Measurements from ENCODE around the gene RABGAP1L.
A peak's percentile ranks its signal among the peaks of the same experiment; 100 is the strongest.
"Not testable (repeated sequence)": the region's sequence is repeated elsewhere in the genome, so short reads cannot be mapped to it uniquely, and the experiment has no call there.

The RABGAP1L gene

DNA sequence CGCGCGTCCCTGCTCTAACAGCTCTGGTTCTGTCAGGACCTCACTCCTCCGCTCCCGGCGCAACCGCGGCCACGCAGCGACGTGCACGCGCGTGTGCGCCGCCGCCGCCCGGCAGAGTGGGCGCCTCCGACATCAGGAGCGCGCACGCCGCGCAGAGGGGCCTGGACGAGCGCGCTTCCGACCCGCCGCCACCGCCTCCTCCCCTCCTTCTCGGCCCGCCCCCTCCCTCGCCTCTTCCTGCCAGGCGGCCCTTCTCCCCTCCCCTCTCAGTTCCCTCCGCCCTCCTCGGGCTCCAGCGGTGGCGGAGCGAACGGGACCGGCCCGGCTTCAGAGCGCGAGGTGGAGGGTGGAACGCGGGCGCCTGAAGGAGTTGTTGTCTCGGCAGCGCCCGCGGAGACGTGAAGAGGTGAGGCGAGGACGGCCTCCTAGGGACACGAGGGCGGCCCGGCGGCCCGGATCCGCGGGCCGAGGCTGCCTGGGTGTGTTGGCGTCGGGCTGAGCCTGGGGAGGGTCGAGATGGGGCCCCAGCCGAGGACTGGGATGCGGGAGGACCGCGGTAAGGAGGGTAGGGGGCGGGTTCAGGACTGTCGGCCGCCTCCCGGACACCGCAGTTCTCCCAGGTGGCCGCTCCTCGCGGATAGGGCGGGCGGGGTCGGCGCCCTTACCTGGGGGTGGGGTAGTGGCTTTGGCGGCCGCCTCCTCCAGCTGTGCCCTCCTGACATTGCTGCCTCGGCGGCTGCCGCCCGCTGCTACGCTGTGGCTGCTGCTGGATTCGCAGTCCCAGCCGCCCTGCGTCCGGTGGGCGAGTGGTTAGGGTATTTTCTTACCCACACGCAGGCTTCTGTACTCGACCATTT is at the start of gene RABGAP1L:
RABGAP1L (plus strand) TSS at position 269 of the 857 bp plus-strand sequence.
- peak; percentile 80 for DNase-seq (ENCODE audit: low read depth, low spot score)

DNA sequence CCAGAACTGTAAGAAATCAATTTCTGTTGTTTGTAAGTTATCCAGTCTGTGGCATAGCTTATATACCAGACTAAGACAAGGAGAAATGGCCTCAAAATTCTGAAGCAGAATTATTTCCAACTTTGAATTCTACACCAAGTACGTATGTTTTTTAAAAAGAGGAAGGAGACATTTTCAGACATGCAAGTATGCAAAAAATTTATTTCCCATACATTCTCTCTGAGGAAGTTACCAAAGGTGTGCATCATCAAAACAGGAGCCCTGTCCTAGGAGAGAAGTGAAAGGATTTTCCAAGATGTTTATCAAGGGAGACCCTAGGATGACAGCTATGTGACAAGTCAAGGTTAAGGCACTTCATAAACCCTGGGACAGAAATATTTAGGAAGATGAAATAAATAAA is 49.3 kb upstream of the RABGAP1L start:
- no peak for DNase-seq (ENCODE audit: low read depth, low spot score)

DNA sequence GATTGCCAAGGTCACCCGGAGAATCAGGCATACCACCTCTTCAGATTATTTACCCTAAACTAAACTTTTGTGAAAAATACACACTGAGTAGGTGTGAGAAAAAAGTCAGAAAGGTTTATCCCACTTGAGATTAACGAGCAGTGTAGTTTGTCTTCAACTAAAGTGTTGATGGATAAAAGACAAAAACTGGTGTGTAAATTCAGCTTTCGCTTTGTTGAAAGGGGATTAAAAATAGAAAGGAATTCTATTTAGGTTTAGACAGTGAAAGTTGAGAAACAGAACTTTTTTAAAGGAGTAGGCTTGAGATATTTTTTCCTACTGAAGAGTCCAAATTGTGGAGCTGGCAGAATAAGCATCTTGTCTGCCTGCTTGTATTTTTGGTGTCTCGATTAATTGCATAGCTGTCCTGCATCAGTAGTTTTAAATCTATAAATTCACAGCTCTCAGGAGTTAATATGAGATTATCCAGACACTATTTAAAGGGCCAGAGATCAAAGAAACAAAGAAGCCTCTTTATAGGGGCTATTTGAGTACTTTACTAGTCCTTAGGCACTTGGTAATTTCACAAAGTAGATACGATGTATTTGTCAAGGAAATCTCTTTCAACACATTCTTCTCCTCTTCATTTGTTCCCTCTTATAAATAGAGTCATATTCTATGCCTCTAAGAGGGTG is 46.7 kb upstream of the RABGAP1L start:
- DNase-seq (ENCODE audit: low read depth, low spot score): no peak

DNA sequence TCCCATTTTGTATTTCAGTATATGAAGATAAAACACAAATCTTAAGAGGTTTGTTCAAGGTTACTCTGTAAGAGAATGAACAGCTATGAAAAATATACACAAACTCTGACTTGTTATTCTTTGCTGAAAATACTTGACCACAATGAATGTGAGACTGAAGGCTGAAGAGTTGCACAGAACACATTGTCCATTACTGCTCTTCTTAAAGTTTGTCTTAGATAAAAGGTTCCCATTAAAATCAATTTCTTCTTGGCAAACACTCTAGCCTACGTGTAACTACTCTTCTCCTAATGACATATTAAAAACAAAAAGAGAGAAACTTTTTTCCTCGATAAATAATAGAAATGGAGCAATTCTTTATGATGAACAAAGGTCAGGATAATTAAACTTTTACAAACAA is 45.2 kb upstream of the RABGAP1L start:
- no peak for DNase-seq (ENCODE audit: low read depth, low spot score)

DNA sequence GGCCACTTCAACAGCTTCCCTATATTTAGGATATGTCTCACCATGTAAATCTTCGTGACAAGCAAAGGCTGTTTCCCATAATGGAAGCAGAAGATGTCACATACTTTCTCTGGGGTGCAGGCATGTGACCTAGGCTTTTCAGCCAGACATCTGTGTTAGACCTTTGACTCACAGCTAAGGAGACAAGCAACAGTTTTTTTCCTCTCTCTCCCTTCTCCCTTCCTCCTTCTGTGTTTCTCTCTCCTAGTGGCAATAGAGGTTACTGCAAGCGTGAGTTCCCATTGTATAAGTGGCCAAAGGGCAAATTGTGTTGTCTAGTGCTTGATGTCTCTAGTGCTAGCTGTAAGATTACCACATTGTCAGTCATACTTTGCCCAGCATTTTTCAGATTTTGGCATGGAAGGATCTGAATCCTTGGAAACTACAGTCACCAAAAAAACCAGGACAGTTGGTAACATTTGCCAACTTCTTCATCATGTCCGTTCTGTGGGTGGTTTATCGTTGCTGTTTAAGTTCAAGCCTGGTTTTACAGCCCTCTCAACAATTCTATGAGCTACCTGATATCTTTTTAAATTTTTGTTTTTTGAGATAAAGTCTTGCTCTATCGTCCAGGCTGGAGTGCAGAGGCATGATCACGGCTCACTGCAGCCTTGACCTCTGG is 44.4 kb upstream of the RABGAP1L start:
- peak; percentile 4 for DNase-seq (ENCODE audit: low read depth, low spot score)

DNA sequence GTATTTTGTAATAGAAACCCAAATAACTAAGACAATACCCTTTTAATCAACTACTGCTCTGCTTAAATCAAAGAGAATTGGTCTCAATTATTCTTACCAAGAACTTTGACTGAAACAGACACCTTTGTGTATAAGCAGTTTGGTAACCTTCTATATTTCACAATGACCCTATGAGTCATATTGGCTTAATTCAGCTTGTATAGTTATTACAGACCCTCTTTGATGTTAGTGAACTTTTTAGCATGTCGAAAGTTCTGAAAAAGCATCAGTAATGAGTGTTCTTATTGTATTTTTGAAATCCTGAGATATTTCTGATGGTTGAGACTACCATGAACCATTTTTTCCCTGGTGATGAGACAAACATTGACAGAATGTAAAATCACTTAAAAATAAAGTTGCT is 43.3 kb upstream of the RABGAP1L start:
- DNase-seq (ENCODE audit: low read depth, low spot score): no peak

DNA sequence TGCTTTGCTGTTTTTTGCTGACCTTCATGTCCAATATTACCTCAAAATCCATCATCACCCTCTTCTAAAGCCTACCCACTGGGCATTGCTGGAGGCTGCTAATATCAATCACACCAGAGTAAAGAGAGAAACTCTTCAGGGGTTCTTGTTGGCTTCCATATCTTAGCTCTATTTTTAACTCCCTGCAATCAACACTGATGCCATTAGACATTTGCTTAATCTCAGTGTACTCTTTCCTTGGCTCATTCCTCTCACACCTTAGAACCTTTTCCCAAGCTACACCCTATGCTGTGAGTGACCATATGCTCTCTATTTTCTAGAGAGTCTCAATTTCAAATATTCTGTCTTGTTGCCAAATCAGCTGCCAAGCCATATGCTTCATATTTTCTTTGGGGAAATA is 40.6 kb upstream of the RABGAP1L start:
- DNase-seq (ENCODE audit: low read depth, low spot score): no peak

DNA sequence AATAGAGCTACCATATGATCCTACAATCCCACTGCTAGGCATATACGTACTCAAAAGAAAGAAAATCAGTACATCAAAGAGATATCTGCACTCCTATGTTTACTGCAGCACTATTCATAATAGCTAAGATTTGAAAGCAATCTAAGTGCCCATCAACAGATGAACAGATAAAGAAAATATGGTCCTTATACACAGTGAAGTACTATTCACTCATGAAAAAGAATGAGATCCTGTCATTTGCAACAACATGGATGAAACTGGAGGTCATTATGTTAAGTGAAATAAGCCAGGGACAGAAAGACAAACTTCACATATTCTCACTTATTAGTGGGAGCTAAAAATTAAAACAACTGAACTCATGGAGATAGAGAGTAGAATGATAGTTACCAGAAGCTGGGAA is 37.0 kb upstream of the RABGAP1L start:
- not testable (repeated sequence) for DNase-seq (ENCODE audit: low read depth, low spot score)

DNA sequence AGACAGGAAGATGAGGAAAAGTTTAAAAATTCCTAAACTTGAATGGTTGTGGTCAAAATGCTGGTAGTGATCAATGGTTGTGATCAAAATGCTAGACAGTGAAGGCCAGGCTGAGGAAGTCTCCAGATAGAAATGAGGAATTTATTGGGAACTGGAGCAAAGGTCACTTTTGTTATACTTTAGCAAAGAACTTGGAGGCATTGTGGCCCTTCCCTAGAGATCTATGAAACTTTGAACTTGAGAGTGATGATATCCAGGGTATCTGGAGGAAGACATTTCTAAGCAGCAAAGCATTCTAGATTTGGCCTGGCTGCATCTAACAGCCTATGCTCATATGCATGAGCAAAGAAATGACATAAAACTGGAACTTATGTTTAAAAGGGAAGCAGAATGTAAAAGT is 35.5 kb upstream of the RABGAP1L start:
- no peak for DNase-seq (ENCODE audit: low read depth, low spot score)

DNA sequence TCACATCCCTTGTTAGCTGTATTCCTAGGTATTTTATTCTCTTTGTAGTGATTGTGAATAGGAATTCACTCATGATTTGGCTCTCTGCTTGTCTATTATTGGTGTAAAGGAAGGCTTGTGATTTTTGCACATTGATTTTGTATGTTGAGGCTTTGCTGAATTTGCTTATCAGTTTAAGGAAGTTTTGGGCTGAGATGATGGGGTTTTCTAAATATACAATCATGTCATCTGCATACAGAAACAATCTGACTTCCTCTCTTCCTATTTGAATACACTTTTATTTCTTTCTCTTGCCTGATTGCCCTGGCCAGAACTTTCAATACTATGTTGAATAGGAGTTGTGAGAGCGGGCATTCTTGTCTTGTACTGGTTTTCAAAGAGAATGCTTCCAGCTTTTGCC is 32.1 kb upstream of the RABGAP1L start:
- DNase-seq (ENCODE audit: low read depth, low spot score): not testable (repeated sequence)

DNA sequence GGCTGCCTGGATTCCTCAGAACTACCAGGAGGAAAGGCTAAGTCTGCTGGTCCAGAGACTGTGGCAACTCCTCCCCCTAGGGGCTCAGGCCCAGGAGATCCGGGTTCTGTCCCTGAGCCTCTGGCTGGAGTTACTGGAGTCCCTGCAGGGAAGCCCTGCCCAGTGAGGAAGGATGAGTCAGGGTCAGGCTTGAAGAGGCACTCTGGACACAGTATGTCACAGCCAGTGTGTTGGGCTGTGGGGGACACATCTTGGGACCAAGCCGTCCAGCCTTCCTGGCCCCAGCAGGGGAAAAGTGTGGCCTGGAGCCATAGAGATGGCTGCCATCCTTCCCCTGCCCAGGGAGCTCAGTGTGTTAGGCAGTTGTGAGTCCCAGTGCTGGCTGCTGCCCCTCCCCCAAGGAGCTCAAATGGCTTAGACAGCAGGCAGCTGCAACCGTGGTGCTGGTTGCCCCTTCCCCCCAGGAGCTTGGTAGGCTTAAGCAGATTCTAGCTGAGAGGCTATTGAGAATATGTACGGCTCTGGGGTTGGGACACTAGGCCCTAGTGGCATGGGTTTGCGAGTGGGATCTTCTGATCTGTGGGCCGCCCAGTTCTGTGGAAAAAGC is 28.2 kb upstream of the RABGAP1L start:
- DNase-seq (ENCODE audit: low read depth, low spot score): no peak

DNA sequence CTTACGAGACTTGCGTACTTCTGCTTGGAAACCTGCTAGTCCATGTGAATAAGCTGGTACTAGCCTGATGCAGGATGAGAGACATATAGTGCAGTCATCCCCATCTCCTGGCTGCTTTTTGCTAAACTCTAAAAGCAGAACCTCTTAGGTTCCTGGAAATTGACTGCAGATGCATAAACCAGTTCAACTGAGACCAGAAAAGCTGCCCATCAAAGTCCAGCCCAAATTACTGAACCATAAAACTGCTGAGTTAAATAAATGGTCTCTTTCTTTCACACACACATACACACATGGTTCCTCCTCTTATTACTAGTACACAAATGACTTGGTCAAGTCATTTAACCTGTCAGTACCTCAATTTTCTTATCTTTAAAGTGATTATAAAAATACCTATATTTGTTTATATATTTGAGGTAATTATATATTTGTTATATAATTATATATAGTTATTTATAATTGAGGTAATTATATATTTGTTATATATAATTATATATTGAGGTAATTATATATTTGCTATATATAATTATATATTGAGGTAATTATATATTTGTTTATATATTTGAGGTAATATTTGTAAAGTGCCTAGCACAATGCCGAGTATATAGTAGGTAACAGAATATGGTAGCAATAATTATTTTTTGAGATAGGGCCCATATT is 25.2 kb upstream of the RABGAP1L start:
- DNase-seq (ENCODE audit: low read depth, low spot score): no peak

DNA sequence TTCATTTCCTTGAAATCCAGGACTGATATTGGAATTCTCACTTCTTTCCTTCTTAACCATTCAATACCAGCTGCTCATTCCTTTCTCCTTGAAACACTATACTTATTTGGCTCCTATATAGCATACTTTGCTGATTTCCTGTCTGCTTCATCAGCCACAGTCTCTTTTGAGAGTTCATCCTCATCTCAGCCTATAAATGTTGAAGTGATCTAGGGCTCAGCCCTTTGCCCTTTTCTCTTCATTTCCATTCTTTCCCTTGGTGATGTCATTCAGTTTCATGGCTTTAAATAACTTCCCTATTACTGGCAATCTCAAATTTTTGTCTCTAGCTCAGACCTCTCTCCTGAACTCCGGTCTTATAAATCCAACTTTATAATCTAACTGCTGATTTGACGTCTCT is 24.1 kb upstream of the RABGAP1L start:
- DNase-seq (ENCODE audit: low read depth, low spot score): no peak

DNA sequence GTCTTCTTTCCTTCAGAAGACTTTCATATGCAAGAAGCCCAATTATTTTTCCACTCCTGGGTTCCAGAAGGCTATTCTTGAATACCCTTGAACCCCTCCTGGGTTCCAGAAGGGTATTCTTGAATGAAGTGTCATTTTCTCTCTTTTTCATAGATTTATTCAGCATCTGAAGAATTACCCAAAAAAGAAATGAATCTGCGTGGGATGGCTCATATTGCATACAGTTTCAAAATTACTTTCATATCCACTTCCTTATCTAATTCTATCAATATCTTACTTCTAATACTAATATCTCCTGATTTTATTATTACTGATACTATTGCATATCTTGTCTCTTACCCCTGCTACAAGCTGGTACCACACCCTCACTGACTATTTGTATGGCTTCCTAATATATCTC is 22.6 kb upstream of the RABGAP1L start:
- DNase-seq (ENCODE audit: low read depth, low spot score): no peak

DNA sequence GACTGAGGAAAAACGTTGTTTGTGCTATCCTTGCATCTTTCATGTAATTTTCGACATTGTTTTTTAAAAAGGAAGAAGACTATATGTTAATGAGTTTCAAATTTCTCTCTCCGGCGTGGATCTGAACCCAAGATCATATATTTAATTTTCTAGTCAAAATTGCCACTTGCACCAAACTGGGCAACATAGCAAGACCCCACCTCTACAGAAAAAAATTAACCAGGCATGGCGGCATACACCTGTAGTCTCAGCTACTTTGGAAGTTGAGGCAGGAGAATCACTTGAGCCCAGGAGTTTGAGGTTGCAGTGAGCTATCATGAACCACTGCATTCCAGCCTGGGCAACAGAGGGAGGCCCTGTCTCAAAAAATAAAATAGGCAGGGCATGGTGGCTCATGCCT is 16.5 kb upstream of the RABGAP1L start:
- no peak for DNase-seq (ENCODE audit: low read depth, low spot score)

DNA sequence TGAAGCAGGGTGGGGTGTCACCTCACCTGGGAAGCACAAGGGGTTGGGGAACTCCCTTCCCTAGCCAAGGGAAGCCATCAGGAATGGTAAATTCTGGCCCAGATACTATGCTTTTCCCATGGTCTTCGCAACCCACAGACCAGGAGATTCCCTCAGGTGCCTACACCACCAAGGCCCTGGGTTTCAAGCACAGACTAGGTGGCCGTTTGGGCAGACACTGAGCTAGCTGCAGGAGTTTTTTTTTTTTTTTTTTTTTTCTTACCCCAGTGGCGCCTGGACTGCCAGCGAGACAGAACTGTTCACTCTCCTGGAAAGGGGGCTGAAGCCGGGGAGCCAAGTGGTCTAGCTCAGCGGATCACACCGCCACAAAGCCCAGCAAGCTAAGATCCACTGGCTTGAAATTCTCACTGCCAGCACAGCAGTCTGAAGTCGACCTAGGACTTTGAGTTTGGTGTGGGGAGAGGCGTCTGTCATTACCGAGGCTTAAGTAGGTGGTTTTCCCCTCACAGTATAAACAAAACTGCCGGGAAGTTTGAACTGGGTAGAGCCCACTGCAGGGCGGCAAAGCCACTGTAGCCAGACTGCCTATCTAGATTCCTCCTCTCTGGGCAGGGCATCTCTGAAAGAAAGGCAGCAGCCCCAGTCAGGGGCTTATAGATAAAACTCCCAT is 15.5 kb upstream of the RABGAP1L start:
- DNase-seq (ENCODE audit: low read depth, low spot score): not testable (repeated sequence)

DNA sequence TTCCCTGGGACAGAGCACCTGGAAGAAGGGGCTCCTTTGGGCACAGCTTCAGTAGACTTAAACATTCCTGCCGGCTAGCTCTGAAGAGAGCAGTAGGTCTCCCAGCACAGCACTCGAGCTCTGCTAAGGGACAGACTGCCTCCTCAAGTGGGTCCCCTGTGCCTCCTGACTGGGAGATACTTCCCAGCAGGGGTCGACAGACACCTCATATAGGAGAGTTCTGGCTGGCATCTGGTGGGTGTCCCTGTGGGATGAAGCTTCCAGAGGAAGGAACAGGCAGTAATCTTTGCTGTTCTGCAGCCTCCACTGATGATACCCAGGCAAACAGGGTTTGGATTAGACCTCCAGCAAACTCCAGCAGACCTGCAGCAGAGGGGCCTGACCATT is 14.9 kb upstream of the RABGAP1L start:
- not testable (repeated sequence) for DNase-seq (ENCODE audit: low read depth, low spot score)

DNA sequence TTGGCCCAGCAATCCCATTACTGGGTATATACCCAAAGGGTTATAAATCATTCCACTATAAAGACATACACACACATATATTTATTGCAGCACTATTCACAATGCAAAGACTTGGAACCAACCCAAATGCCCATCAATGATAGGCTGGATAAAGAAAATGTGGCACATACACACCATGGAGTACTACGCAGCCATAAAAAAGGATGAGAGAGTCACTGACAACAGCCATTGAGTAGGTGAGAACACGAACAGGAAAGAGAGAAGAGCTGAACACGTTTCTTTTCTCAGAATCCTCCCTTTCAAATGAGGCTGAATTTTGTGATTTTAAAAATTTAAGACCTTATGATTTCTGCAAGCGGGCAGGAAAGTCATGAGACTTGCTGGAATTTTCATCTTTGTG is 10.1 kb upstream of the RABGAP1L start:
- DNase-seq (ENCODE audit: low read depth, low spot score): no peak

DNA sequence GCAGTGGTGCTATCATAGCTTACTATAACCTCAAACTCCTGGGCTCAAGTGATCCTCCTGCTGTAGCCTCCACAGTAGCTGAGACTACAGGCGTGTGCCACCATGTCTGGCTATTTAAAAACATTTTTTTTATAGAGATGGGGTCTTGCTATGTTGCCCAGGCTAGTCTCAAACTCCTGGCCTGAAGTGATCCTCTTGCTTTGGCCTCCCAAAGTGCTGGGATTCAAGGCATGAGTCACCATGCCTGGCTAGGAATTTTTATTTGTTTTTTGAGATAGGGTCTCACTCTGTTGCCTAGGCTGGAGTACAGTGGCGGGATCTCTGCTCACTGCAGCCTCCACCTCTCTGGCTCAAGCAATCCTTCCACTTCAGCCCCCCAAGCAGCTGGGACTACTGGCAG is 8.8 kb upstream of the RABGAP1L start:
- DNase-seq (ENCODE audit: low read depth, low spot score): no peak

DNA sequence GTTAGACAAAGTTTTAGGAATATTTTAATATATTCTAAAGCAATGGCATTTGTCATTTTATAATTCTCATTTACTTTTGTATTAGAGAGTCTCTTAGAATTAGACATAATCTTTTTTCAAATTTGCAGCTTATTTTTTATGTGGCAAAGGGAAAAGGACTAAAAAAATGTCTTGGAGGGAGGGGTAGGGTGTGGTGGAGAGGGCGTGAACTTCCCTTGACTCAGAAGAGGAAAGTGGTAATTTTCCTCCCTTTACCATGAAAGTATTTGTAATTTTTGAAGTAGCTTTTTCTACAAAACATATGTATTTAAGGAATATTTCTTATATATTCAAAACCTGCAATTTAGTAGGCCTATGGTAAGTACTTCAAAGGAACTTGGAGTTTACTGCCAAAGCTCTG is 6.9 kb upstream of the RABGAP1L start:
- no peak for DNase-seq (ENCODE audit: low read depth, low spot score)

All from activated CD4-positive, CD25-positive, alpha-beta regulatory T cell treated with anti-CD3 and anti-CD28 coated beads, Interleukin-2, amount 50 U/mL, for 16 hours (primary cell).